K562 treated with DMSO at 1 percent for 48 hours (cell line): ENCODE measurements around the gene TBC1D23. TPM values are rescaled to one million over a fixed set of nuclear protein-coding genes. Genes with fewer than 3 reads are reported as not detected.

ENCODE experiments used
- total RNA-seq: library from RNA; unstranded; fragments of 300-600 nt; gene quantifications from 2 replicates; pipeline ENCODE4 v1.2.3, GENCODE V29; 2022; ENCODE audit warnings: low replicate concordance; ENCODE audit errors: extremely low read depth

Gene TBC1D23
- total RNA-seq, result not detected in 2 replicates

DNA sequence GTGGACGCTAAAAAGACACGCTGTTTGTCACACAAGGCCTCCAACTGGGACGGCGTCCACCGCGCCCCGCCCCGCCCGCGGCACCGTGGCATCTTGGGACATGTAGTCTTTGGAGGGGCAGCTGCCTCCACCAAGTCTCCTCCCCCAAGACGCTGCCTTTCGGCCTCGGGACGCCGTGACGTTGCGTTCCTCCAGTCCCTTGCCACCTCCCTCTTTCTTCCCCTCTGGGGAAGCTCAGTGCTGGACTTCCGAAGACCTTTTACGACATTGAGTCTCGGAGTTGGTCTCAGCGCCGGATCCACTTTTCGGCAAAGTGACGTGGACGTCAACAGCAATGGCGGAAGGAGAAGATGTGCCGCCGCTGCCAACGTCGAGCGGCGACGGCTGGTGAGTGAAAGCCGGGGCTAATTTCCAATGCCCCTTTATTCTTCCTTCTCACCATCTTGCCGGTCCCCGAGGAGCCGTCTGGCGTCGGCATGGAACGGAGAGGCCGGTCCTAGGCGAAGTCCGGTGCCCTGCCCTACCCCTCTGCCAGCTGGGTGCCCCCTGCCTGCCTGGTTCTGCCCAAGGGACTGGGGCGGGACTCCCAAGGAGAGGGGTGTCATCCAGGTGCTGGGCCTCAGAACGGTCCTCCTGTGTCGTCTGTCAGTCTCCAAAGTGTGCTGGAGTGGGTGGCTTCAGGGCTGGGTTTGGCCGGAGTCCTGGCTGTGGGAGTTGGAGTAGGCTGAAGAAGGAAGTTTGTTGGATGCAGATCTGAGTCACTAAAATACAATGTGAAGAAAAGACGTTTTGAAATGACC lies at the start of gene TBC1D23:
Gene TBC1D23 (plus strand): TSS at position 308 of the 800 bp plus-strand sequence. CDS start 27 bp downstream, at position 335.

DNA sequence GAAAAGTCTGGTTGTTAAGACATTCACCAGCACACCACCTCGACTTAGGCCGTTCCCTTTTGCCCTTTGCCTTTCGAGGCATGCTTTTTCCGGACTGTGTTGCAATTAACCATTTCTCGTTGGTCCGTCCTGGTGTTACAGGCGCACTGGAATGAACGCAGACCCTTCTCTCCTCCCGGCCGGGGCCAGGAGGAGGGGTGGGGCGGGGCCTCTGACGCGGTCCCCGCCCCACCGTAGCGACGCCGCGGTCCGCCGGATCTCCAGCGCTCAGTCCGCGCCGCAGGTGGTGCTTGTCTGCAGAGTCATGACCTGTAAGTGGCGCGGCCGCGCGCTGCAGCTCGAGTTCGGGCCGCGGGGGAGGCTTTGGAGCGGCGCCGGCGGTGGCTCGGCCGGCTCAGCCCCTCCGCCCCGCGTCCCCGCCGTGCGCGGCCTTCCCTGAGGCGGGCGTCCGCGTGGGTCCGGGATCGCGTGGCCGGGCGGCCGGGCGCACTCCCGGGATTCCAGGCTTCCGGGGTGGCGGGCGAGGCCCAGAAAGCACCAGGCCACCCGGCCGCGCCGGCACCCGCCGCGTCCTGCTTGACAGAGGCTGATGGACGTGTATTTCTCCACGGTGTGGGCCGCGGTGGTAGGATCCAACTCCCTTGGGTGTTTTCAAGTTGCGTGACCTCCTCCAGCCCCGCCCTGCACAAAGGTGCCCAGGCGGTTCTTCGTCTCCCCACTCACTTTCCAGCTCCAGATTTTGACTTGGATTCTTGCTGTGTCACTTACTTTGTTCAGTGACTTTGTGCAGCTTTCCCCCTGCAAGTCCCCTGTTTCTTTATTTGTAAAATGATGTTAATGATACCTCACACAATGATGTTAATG lies 73.9 kb downstream of the TBC1D23 start, which contains the start of gene NIT2:
Gene NIT2 (plus strand): TSS at position 270 of the 864 bp plus-strand sequence. CDS start 35 bp downstream, at position 305.

Other genes starting within 250 kb of the TBC1D23 start
- gene FILIP1L, start 146.5 kb upstream of the TBC1D23 start, total RNA-seq, result not detected in 2 replicates
- gene NIT2, start 73.8 kb downstream of the TBC1D23 start, total RNA-seq, result not detected in 2 replicates
- gene TOMM70, start 140.1 kb downstream of the TBC1D23 start, total RNA-seq, result not detected in 2 replicates
- gene LNP1, start 140.5 kb downstream of the TBC1D23 start, total RNA-seq, result not detected in 2 replicates
- not detected in 2 replicates for gene TMEM45A, start 231.6 kb downstream of the TBC1D23 start, total RNA-seq